PC-3 (cell line): Measurements from ENCODE around the gene MYO16.
"Not testable (repeated sequence)": the region's sequence is repeated elsewhere in the genome, so short reads cannot be mapped to it uniquely, and the experiment has no call there.

Experiments
- CTCF ChIP-seq: fragments of 300-600 bp; sonication (generic); conservative IDR thresholded peaks from 2 replicates; pipeline ENCODE4 v1.5.1; 2017; ENCODE audit warnings: antibody characterized with exemption, low read depth, mild to moderate bottlenecking, low read length
- EZH2 ChIP-seq: fragments of 300-600 bp; sonication (generic); IDR thresholded peaks from one replicate; pipeline ENCODE4 v1.6.1; 2017; ENCODE audit warnings: antibody characterized with exemption, mild to moderate bottlenecking, low read length; ENCODE audit not compliant: unreplicated experiment
- EZH2phosphoT487 ChIP-seq: fragments of 300-600 bp; sonication (generic); IDR thresholded peaks from 2 replicates; pipeline ENCODE4 v1.6.1; 2018; ENCODE audit warnings: mild to moderate bottlenecking, antibody characterized with exemption, low read length, borderline replicate concordance

DNA sequence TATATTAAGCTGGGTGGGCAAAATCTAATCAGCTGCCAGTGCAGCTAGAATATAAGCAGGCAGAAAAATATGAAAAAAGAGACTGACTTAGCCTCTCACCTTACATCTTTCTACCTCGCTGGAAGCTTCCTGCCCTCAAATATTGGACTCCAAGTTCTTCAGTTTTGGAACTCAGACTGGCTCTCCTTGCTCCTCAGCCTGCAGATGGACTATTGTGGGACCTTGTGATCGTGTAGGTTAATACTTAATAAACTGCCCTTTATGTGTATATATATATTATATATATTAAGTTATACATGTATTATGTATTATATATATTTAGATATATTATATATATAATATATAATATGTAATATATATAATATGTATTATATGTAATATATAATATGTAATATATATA, 588.1 kb downstream of the MYO16 start:
- TF ChIP-seq CTCF, EZH2, EZH2phosphoT487: not testable (repeated sequence)
